HG02943 (cell line): ENCODE measurements around the gene CTCF.

Experiments used
- ATAC-seq: cut with Tn5 transposase; IDR thresholded peaks from one replicate; pipeline ENCODE4 v1.9.1; 2021; ENCODE audit warnings: mild to moderate bottlenecking, low read depth, moderate library complexity; ENCODE audit not compliant: unreplicated experiment

CTCF gene

DNA sequence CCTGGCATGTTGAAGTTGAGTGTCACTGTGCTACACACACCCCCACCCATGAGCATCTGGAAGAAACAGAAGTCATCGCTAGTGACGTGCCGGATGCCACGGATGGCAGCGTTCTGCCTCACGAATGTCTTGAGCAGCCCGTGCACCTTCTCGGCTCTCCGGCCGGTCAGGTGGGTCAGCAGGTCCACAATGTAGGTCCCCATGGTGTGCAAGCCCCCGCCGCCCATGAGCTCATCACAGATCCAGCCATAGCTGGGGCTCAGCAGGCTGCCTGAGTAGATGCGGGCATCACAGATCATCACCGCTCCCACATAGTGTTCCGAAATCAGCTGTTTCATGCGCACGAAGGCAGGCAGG is 113.2 kb downstream of the CTCF start:
- no peak for ATAC-seq

DNA sequence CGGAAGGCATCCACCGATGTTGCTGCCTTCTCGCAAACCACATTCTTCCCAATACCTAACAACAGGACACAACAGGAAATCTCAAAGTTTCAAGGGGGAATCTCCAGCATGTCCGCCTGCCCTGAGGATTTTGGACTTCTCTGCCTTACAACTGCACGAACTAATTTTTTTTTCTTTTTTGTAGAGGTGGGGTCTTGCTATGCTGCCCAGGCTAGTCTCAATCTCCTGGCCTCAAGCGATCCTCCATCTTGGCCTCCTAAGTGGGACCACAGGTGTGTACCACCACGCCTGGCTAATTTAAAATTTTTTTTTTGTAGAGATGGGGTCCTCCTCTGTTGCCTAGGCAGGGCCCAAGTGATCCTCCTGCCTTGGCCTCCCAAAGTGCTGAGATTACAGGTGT is 113.7 kb downstream of the CTCF start:
- no peak for ATAC-seq

DNA sequence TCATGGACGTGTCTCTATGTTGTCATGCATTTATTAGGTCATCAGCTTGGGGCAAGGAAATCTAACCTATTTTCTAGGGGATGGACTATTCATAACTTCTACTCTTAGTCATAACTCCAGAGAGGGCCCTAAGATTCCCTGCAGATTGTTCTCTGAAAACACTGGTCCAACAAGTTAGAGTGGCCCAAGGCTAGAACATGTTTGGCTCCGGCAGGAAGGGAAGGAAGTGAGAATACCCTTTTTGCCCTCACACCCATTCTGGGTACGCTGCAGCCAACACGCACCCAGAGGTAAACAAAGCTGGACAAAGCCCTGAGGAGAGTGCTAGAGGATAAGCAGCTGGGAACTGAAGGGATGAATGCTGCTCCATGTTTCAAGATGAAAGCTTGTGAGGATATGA is 114.2 kb downstream of the CTCF start:
- ATAC-seq: no peak

DNA sequence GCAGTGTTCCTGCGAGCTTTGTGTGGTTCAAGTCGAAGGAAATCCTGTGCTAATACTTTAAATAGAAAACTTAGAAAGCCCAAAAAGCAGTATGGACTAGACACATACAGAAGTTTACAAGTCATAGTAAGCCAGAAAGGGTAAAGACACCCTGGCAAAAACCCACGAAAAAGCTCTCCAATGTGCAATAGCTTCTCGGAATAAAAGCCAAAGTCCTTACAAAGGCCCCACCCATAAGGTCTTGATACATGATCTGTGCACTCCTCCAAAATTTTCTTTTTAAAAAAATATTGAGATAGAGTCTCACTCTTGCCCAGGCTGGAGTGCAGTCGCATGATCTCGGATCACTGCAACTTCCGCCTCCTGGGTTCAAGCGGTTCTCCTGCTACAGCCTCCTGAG is 114.6 kb downstream of the CTCF start:
- ATAC-seq: no peak

DNA sequence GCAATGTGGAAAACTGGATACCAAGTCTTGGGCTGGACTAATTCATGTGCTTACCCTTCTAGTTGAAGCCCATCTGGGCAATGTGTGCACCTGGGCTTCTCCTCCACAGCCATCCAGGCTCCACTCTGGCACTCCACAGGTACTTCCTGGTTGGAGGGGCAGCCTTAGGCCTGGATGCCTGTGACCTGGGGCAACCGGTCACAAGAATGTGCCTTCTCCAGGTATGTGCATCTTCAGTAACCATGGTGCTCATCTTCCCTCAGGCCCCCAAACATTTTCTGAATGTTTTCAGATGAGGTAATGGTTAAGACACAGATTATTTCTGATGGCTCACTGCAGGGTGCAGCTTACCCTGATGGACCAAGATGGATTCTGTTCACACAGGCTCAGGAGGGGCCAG is 115.4 kb downstream of the CTCF start:
- no peak for ATAC-seq

DNA sequence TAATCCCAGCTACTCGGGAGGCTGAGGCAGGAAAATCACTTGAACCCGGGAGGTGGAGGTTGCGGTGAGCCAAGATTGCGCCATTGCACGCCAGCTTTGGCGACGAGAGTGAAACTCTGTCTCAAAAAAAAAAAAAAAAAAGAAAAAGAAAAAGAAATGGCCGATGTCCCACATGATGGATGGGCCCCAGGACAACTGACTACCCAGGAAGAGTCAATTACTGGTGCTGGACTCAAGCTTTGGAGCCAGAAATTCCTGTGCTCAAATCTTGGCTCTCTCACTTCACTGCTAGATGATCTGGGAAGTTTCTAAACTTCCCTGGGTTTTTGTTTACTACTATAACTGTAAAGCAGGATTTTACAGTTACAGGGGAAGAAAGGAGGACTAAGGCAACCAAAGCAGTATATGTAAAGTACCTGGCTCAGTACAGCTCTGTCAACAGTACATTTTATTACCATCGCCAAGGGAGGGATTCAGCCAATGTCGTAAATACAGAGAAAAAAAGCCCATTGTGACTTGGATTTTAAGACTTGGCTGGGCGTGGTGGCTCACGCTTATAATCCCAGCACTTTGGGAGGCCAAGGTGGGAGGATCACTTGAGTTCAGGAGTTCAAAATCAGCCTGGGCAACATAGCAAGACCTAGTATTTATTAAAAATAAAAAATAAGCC is 116.2 kb downstream of the CTCF start:
- ATAC-seq: no peak

DNA sequence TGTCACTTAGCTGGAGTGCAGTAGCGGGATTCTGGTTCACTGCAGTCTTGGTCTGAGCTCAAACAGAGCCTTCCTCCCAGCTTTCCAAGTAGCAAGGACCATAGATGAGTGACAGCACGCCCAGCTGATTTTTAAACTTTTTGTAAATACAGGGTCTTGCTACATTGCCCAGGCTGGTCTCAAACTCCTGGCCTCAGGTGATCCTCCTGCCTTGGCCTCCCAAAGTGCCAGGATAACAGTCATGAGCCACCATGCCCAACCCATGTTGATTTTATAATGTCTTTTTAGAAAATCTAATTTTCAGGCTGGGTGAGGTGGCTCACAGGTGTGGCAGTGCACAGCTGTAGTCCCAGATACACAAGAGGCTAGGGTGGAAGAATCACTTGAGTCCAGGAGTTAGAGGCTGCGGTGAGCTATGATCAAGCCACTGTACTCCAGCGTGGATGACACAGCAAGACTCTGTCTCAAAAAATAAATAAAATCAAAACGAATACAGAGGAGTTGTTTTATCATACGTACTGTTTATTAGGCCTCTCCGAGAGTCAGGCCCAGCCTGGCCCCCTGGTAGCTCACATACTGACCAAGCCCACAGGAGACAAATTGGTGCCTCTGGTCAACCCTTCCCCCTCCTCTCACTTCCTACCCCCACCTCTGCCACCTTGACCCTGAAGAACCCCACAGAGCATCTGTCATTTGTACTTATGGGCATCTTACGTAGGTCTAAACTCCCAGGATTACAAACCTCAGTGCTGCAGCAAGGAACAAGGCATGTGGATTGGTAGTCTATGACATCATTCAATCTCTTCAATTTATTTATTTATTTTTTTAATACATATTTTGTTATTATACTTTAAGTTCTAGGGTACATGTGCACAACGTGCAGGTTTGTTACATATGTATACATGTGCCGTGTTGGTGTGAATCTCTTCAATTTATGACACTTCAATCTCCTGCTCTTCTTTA is 117.9 kb downstream of the CTCF start:
- no peak for ATAC-seq

DNA sequence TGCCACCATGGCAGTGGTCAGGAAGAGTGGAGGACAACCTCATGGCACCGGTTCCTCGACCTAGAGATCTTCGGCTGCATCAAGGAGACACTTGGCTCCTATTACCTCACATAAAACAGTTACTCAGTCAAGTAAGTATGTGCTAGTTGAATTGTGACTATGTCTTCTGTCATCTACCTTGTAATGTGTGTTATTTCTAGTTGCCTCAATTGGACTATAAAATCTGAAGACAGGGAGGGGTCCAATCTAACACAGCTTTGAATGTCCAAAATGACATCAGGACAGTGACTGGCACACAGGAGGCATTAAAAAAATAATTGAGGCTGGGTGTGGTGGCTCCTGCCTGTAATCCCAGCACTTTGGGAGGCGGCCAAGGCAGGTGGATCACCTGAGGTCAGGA is 121.4 kb downstream of the CTCF start:
- no peak for ATAC-seq

DNA sequence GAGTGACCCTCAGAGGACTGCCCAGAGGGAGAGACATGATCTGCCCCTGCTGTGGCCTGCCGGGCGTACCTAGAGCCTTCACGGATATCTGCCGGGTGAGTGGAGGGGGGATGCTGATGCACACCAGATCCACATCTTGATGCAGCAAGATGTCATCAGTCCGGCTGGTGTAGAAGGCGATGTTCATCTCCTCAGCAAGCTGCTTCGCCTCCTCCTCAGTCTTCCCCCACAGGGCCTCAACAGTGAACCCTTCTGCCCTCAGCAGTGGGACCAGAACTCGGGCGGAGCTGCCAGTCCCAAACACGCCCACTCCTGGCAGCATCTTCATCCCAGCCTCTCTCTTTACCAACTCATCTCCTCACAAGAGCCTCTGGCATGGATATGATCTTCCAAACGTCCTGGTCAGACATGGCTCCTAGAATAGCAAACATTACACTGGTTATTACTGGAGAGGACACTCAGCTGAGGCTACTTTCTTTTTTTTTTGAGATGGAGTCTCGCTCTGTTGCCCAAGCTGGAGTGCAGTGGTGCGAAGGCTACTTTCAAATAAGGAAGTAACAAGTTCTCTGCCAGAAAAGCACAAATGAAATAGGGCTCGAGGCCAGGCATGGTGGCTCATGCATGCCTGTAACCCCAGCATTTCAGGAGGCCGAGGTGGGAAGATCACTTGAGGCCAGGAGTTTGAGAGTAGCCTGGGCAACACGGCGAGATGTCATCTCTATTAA is 123.2 kb downstream of the CTCF start:
- no peak for ATAC-seq
